Measurements from ENCODE around the gene RPGR.

The RPGR gene

DNA sequence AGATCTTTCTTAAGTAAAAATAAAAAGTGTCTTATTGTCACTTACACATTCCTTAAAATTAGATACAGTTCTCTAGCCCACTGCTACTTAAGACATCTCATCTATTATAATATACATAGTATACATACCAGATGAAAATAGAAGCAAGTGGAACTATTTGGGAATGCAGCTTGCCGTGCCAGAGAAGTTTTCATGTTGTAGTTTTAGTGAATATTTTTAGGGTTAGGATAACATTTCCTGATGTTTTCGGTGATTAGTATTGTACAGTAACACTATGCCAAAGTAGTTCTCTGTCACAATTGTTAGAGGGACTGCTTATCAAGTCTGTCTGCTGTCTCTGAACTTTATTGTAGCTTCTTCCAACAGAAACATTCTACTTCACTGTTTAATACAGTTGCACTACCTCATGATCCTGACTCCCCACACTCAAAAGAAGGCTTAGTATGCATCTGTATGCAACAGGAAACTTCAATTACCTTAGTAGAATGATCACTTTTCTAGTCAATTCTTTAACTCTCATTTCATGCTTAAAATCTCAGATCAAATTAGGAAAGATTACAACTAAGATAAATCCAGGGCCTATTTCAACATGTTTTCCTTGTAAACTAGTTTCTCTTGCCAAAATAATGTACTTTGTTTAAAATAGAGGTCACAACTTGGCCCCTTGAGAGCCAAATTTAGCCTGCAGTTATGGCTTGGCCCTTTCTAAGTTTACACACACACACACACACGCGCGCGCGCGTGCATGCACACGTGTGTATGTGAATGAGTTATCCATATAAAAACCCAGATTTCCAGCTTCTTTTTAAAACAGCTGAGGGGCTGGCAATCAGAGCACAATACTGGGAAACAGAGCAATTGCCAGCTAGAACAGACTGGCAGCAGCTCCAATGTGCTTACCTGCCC lies 64.3 kb downstream of the RPGR start:
- no peak for DNase-seq (ENCODE audit: low read depth)

DNA sequence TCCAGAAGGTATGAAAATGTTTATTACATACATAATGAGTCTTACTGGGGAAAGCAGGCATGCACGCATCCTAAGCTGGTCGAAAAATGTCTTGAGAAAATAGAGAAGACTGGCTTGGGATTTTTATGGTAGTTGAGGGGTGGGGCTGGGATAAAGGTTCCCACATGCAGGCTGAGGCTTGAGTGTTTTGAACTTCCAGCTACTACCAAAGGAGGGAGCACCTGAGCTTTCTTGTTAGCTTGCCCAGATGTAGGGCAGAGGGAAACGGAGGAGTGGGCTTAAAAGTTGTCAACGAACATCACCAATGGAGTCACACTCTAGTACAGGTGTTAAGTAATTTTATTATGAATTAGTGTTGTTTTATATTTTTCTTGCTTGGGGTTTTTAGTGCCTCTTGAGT lies 67.1 kb downstream of the RPGR start:
- DNase-seq (ENCODE audit: low read depth) = no peak

DNA sequence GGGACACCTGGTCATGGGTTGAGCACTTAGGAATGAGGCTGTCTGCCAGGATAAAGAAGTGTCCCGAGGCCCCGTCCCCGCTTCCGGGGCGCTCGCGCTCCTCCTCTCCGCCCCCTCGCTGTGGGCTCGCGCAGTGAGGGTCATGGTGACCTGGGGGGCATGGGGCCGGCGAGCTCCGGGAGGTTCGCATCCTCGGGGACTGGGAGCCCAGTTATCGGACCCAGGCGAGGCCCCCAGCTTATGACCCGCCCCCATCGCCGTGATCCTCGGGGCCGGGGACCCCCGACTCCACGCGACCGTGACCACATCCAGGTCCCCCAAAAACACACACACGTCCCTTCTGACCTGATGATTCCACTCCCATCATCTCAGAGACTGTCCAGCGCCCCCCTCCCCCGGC lies 71.3 kb downstream of the RPGR start:
- no peak for DNase-seq (ENCODE audit: low read depth)

DNA sequence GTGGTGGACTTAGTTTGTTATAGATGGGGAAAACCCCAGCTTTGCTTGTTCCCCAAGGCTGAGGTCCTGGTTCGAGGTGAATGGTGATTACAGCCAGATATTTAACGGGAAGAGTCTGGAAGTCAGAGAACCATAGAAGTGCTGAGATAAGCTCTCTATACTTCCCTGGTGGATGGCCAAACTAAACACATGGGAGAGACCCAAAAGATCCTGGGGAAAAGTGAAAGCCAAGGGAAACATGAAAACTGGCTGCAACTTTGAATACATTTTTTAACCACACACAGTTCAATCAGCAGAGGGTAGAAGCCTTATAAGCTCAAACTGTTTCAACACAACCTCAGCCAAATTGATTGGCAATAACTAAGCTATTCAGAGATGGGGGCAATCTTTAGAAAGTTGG lies 77.3 kb downstream of the RPGR start:
- DNase-seq (ENCODE audit: low read depth) = no peak

DNA sequence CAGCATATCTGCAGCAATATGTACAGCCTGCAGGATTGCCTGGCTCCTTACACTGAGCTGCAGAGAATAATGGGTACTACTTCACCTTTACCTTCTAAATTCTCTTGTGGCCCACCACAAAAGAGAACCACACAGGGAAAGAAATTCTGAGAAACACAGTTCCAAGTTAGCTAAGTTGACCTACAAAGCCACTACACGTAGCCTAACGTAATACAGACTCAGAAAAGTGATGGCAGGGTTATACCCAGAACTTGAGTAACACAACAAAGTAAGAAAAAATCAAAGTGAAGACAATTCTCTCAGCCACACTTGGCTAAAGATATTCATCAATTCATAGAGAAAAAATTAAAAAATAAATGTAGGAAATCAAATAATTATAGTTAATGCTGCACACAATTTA lies 80.3 kb downstream of the RPGR start:
- no peak for DNase-seq (ENCODE audit: low read depth)

DNA sequence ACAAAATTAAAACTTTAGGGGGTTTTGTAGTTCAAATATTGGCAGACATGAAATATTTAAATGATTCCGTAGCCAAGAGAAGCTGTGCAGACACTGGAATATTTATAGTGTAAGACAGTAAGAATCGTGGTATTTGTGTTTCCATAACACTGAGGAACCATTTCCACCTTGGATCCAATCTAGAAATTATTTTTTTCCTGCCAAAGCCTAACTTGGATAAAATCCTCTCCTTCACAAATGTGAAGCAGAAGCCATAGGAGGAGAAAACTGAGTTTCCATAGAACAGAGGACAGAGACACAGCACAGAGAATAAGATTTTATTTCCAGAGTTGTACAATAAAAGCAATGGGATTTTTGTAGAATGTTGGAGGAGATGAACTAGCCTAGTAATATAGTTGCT lies 86.8 kb downstream of the RPGR start:
- no peak for DNase-seq (ENCODE audit: low read depth)

DNA sequence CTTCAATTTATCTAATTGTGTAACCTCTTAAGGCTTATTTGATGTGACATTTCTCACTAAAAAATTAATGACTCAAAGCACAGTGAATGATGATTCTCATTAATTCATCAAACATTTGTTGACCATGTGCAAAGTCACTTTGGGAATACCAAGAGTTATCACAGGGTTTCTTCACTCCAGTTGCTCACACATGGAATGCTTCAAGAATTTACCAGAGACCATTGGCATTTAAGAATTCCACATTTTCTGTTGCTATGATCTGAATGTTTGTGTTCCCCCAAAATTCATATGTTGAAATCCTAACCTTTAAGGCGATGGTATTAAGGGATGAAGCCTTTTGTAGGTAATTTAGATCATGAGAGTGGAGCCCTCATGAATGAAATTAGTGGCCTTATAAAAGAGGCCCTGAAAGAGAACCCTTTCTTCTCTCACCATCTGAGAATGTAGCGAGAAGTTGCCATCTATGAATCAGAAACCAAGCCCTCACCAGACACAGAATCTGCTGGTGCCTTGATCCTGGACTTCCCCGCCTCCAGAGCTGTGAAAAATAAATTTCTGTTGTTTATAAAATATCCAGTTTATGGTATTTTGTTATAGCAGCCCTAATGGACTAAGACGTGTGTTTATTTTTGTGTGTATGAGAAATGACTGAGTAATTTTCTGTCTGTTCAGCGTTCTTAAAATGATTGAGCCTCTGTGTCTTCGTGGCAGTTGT lies 90.3 kb downstream of the RPGR start:
- DNase-seq (ENCODE audit: low read depth) = no peak

DNA sequence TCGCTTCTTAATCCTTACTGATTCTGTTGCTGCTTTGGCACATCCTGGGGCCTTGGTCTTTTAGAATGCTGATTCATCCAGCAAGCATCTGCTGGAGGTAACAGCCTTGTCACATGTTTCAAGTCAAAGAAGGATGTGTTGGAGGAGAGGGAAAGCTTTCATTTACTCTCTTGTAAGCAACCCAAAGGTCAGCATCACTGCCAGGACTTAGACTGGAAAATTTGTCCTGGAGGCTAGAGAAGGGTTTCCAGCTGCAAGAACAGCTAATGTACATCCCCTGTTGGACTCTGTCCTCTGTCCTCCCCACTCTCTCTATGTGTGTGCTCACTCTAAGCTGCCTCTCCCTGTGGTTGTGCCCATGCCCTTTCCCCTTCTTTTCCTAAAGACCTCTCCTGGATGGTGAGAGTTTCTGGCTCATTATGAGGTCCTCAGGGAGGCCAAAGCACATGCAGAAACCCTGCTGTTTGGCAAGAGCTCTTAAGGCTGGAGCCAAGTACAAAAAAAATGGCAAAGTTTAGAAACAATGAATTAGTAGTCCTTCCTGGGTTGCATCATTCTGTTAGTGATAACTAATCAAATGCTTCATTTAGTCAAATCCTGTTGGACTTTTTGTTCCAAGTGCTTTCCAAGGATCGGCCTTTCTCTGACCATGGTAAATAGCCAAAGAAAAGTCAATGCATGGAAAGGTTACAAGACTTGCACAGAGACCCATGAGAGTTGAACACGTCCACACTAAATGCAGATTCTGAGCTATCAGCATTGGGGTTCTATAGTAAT lies 93.2 kb downstream of the RPGR start:
- no peak for DNase-seq (ENCODE audit: low read depth)

DNA sequence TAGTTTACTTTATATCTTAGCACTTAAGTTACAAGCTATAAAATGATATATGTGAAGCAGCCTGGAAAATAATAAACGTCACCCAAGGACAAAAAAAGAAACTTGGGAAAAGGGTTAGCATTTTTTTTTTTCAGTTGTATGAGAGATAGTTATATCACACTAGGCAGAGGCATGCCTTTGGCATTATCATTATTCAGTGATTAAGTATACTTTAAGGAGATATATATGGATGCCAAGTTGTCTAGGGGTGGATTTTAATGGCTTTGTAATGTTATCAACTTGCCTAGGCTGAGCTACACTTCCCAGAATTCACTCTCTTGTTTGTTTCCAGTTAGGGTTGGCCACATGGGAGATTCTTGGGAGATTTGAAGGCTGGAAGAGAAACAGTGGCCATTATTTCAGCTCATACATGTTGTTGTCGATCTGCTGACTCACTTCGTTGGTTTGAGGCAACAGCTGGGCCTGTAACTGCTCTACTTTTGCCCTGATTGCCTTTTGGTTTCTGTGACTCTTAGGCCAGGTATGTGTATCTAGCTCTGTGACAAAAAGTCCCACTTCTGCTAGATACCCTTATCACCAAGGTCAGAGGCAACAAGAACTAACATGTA lies 95.1 kb downstream of the RPGR start:
- no peak for DNase-seq (ENCODE audit: low read depth)

DNA sequence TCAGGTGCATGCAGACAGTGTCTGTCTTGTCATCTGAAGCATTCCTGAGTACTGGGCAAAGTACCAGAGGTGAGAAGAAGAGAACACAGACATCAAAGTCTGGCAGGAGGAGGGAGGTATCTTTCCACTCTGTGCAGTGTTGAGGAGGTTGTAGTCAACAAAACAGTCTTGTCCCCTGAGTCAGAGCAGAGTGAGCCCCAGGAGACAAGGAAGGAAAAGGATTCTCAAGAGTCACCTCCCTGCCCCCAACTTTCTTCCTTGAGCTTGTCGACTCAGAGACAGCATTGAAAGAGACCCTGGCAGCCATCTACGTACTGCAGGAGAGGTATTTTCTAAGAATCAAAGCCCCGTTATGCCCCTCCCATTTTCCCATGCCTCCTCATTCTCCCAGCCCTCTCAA lies 102.2 kb downstream of the RPGR start:
- no peak for DNase-seq (ENCODE audit: low read depth)

DNA sequence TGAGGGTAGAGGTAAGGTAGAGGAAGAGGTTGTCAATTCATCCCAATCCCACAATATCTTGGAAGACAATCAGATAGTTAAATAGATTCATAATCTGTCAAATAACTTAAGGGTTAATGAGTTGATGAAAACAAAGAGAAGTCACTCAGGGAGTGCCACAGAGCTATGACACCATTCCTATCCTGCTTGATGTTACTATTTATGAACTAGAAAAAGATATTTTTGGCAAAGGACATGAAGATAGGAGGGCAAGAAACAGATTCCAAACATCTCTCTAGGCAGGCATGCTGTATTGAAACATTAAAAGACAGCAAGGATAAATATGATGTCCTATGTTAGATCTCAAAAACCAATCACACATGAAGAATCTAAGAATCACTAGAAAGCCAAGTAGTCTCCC lies 103.1 kb downstream of the RPGR start:
- DNase-seq (ENCODE audit: low read depth) = no peak

DNA sequence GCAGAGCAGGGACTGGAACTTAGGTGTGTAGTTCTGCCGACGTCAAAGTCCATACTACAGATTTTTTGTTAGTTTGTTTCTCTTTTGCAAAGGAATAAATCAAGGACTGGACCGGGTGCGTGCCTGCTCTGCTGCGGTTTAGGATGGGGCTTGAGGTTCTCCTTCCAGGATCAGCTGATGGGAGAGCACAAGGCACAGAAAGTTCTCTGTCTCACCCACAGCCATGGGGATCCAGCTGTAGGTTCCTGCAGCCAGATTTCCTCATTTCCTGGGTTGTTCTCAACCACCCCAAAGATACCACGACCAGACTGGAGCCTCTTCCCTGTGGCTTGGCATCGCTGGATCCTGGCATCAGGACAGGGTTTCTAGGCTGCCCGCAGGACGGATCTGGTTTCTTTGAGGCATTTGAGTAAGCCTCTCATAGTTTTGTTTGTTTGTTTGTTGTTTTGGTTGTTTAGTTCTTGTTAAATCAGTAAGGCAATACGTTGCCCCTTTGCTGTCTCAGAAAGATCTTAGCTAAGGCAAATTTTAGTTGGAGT lies 105.8 kb downstream of the RPGR start:
- no peak for DNase-seq (ENCODE audit: low read depth)

DNA sequence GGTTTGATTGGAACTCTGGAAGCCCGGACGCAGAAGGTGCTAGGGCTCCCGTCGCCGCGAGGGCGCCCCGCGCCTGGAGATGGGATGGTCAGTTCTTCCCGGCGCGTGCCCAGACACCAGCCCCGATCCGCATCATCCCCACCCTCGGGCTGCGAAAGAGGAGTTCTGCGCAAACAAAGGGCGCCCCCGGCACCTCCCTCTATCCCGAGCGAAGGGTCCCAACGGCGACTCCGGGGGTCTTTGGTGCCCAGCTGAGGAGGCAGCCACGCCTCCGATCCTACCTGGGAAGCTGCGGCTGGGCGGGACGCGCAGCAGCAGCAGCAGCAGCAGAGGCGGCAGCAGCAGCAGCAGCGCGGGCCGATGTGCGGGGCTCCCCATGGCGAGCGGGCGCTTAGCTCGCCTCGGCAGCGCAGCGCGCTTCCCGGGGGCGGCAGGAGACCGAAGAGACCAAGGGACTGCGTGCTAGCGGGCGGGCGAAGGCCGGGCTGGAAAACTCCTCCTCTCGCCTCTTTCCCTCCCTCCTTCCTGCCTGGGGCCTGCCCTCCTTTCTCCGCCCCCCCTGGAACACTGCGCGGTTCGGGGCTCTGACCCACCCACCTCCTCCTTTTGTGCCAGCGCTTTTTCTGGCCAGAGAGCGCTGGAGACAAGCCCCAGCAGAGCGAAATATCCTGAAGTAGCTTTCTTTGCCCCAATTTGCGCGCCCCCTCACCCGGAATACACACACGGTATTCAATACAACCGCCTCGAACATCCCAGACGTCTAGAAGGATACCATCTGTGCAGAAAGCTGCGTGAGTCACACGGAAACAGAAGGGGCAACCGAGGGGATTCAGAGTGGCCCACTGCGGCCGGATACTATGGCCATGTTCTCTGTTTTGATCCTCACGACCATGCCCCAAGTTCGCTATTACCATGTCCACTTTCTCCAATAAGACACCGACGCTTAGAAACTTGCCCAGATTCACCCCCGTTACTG lies 106.6 kb downstream of the RPGR start, which contains the start of gene SRPX:
Gene SRPX, minus strand, starts transcription at position 457 of the 976 bp plus-strand sequence. Its CDS starts 79 bp downstream, at position 378.
- DNase-seq (ENCODE audit: low read depth) = no peak

DNA sequence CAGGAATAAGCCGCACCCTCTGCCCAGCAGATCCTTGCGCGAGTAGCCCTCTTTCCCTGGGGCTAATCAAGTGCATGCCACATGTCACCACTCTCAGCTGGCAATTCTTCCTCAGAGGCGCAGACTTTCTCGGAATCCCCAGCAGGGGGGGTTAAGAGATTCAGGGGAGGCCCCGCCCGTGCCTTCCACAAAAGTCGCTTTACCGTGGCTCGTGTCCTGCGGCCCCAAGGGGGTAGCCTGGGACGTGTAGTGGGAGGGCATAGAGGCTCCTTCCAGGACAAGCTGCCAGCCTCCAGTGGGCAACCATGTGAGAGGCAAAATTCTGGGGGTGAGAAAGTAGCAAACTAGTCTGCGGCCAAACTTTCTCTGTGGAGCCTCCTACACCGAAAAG lies 107.3 kb downstream of the RPGR start:
- DNase-seq (ENCODE audit: low read depth) = no peak
